WTC11 (cell line): ENCODE data around the gene FIZ1. TPM values are rescaled to one million over a fixed set of nuclear protein-coding genes. Genes with fewer than 3 reads are reported as not detected.

Source experiments
- ATAC-seq: fragments of 200-7000 bp; cut with Tn5 transposase; 2 replicates; pipeline ENCODE4 v1.10.0; 2021; ENCODE audit warnings: mild to moderate bottlenecking, moderate library complexity
- CTCF ChIA-PET: fragments of 300-600 bp; sonication (Branson Sonifier 250); formaldehyde crosslinking; loops from one replicate; lab custom pipeline; 2021; ENCODE audit warnings: antibody characterized with exemption; lab: Charles Lee
- POLR2A ChIA-PET: fragments of 350-600 bp; sonication (Branson Sonifier 250); formaldehyde crosslinking; loops from one replicate; lab custom pipeline; 2021; ENCODE audit warnings: antibody characterized with exemption; lab: Charles Lee
- DNase-seq: peaks from one replicate; pipeline ENCODE4 v3.0.0; 2021; ENCODE audit warnings: low spot score
- H3K27ac Mint-ChIP-seq: 2 replicates; pipeline ENCODE4 v1.8.0; 2021; ENCODE audit warnings: mixed read lengths
- H3K27me3 Mint-ChIP-seq: 2 replicates; pipeline ENCODE4 v1.8.0; 2021; ENCODE audit warnings: low read depth, mild to moderate bottlenecking, moderate library complexity, mixed read lengths
- H3K36me3 Mint-ChIP-seq: 2 replicates; pipeline ENCODE4 v1.8.0; 2021; ENCODE audit warnings: mixed read lengths
- H3K4me1 Mint-ChIP-seq: 2 replicates; pipeline ENCODE4 v1.8.0; 2022; ENCODE audit warnings: mixed read lengths
- H3K4me3 Mint-ChIP-seq: 2 replicates; pipeline ENCODE4 v1.8.0; 2021; ENCODE audit warnings: mild to moderate bottlenecking, moderate library complexity, mixed read lengths
- H3K9me3 Mint-ChIP-seq: 2 replicates; pipeline ENCODE4 v1.8.0; 2021; ENCODE audit warnings: mixed read lengths
- ELF4 ChIP-seq: sonication (generic); formaldehyde crosslinking; IDR thresholded peaks from 2 replicates; pipeline ENCODE4 v1.8.1; 2022; ENCODE audit warnings: low read depth, mild to moderate bottlenecking, moderate library complexity, missing genetic modification reagents
- FOXK1 ChIP-seq: sonication (generic); formaldehyde crosslinking; IDR thresholded peaks from 2 replicates; pipeline ENCODE4 v1.8.0; 2022; ENCODE audit warnings: mild to moderate bottlenecking, moderate library complexity, missing genetic modification reagents
- GABPB1 ChIP-seq: sonication (generic); formaldehyde crosslinking; IDR thresholded peaks from 2 replicates; pipeline ENCODE4 v1.8.1; 2023; ENCODE audit warnings: mild to moderate bottlenecking, missing genetic modification reagents
- GRHL2 ChIP-seq: fragments of 250-450 bp; sonication (Bioruptor Pico); IDR thresholded peaks from 2 replicates; pipeline ENCODE4 v1.8.0; 2022; ENCODE audit warnings: mild to moderate bottlenecking, moderate library complexity; ENCODE audit not compliant: insufficient replicate concordance, severe bottlenecking
- GTF2I ChIP-seq: fragments of 250-450 bp; sonication (Bioruptor Pico); conservative IDR thresholded peaks from 2 replicates; pipeline ENCODE4 v1.4.0; 2021; ENCODE audit warnings: mild to moderate bottlenecking
- JUN ChIP-seq: sonication (generic); formaldehyde crosslinking; IDR thresholded peaks from 2 replicates; pipeline ENCODE4 v1.8.0; 2023; ENCODE audit warnings: mild to moderate bottlenecking, missing genetic modification reagents
- KAT7 ChIP-seq: sonication (generic); formaldehyde crosslinking; IDR thresholded peaks from 2 replicates; pipeline ENCODE4 v1.8.1; 2023; ENCODE audit warnings: missing genetic modification reagents, mild to moderate bottlenecking, borderline replicate concordance
- MYBL2 ChIP-seq: sonication (generic); formaldehyde crosslinking; IDR thresholded peaks from 2 replicates; pipeline ENCODE4 v1.8.1; 2023; ENCODE audit warnings: mild to moderate bottlenecking, moderate library complexity, missing genetic modification reagents
- NFE2L1 ChIP-seq: sonication (generic); formaldehyde crosslinking; IDR thresholded peaks from 2 replicates; pipeline ENCODE4 v1.8.1; 2023; ENCODE audit warnings: missing genetic modification reagents
- NR2C2 ChIP-seq: sonication (generic); formaldehyde crosslinking; IDR thresholded peaks from 2 replicates; pipeline ENCODE4 v1.8.0; 2022; ENCODE audit warnings: mild to moderate bottlenecking, missing genetic modification reagents
- NR3C1 ChIP-seq: sonication (generic); formaldehyde crosslinking; conservative IDR thresholded peaks from 2 replicates; pipeline ENCODE4 v1.8.1; 2023; ENCODE audit warnings: low read depth, mild to moderate bottlenecking, missing genetic modification reagents
- OVOL2 ChIP-seq: fragments of 250-450 bp; sonication (Bioruptor Pico); IDR thresholded peaks from 2 replicates; pipeline ENCODE4 v1.9.0; 2021; ENCODE audit warnings: mild to moderate bottlenecking, borderline replicate concordance
- SOX15 ChIP-seq: fragments of 250-450 bp; sonication (Bioruptor Pico); IDR thresholded peaks from 2 replicates; pipeline ENCODE4 v1.9.0; 2021; ENCODE audit warnings: mild to moderate bottlenecking
- TCF7 ChIP-seq: sonication (generic); formaldehyde crosslinking; IDR thresholded peaks from 2 replicates; pipeline ENCODE4 v1.8.0; 2022; ENCODE audit warnings: mild to moderate bottlenecking, low read depth, missing genetic modification reagents, moderate library complexity
- ZNF121 ChIP-seq: sonication (generic); formaldehyde crosslinking; IDR thresholded peaks from 2 replicates; pipeline ENCODE4 v1.8.0; 2023; ENCODE audit warnings: missing genetic modification reagents
- ZNF232 ChIP-seq: sonication (generic); formaldehyde crosslinking; IDR thresholded peaks from 2 replicates; pipeline ENCODE4 v1.8.0; 2022; ENCODE audit warnings: mild to moderate bottlenecking, missing genetic modification reagents
- total RNA-seq: library from RNA; stranded (reverse); gene quantifications from 3 replicates; pipeline ENCODE4 v1.2.3, GENCODE V29; 2021
- TF ChIP-seq, protein P1 (sequence below): sonication (generic); formaldehyde crosslinking; IDR thresholded peaks from 2 replicates; pipeline ENCODE4 v1.8.1; 2022; ENCODE audit warnings: low read depth, missing genetic modification reagents, borderline replicate concordance
- TF ChIP-seq, protein P2 (sequence below): sonication (generic); formaldehyde crosslinking; IDR thresholded peaks from 2 replicates; pipeline ENCODE4 v1.8.1; 2023; ENCODE audit warnings: mild to moderate bottlenecking, moderate library complexity, missing genetic modification reagents
- TF ChIP-seq, protein P3 (sequence below): sonication (generic); formaldehyde crosslinking; conservative IDR thresholded peaks from 2 replicates; pipeline ENCODE4 v1.8.1; 2023; ENCODE audit warnings: mild to moderate bottlenecking, low read depth, missing genetic modification reagents, moderate library complexity
- TF ChIP-seq, protein P4 (sequence below): sonication (generic); formaldehyde crosslinking; IDR thresholded peaks from 2 replicates; pipeline ENCODE4 v1.8.1; 2023; ENCODE audit warnings: mild to moderate bottlenecking, missing genetic modification reagents, borderline replicate concordance
- TF ChIP-seq, protein P5 (sequence below): sonication (generic); formaldehyde crosslinking; IDR thresholded peaks from 2 replicates; pipeline ENCODE4 v1.8.0; 2023; ENCODE audit warnings: missing genetic modification reagents, mild to moderate bottlenecking, borderline replicate concordance

FIZ1 gene
- total RNA-seq, 1 experiment from 2014 or later, result 20.1 TPM

DNA sequence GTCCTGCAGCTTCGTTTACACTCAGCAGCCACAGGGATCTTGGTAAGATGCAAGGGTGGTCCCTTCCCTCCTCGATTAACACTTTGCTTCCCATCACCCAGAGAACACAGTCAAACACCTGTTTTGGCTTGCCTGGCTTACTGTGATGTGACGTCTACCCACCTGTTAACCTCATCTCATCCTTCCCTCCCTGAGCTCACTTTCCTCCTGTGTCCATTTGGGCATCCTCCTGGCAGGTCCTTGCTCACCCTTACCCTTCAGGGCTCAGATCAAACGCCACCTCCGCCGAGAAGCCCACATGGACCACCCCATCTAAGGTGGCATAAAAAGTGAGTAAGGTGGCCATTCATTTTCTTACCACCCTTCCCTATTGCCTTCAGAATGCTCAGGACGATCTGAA is 9.2 kb downstream of the FIZ1 start:
- H3K9me3 Mint-ChIP-seq, result no peaks in the 10 kb centered on the region
- no peak overlapping the region; the same call in 1 of the 2 replicates for H3K4me3 Mint-ChIP-seq
- no peak overlapping the region; the same call in 1 of the 2 replicates for H3K27ac Mint-ChIP-seq
- ATAC-seq (no peak), DNase-seq (no peak)
- peaks cover 5% of the 10 kb centered on the region for H3K36me3 Mint-ChIP-seq
- peaks cover 36% of the 10 kb centered on the region for H3K4me1 Mint-ChIP-seq
- CTCF ChIA-PET, result interaction anchor here (1.0 to 4.0 kb wide), 2 partner anchors 16 kb away, joined by 3 to 13 read pairs; partner anchors contain the start of gene ZNF865
- POLR2A ChIA-PET, result interaction anchor here (1.0 kb wide), 1 partner anchor 9 kb away, joined by 3 read pairs; no protein-coding TSS in a partner anchor
- peaks cover 21% of the 10 kb centered on the region for H3K27me3 Mint-ChIP-seq
- TF ChIP-seq GTF2I (CRISPR knock-in tag) (no peak), JUN (CRISPR knock-in tag) (no peak), SOX15 (CRISPR knock-in tag) (no peak), ELF4 (CRISPR knock-in tag) (no peak), MYBL2 (CRISPR knock-in tag) (no peak), NFE2L1 (no peak), TCF7 (CRISPR knock-in tag) (no peak), ZNF232 (CRISPR knock-in tag) (no peak), FOXK1 (CRISPR knock-in tag) (no peak), NR2C2 (CRISPR knock-in tag) (no peak), GRHL2 (no peak), NR3C1 (CRISPR knock-in tag) (no peak), KAT7 (CRISPR knock-in tag) (no peak), OVOL2 (no peak)
- TF ChIP-seq, protein P1, sequence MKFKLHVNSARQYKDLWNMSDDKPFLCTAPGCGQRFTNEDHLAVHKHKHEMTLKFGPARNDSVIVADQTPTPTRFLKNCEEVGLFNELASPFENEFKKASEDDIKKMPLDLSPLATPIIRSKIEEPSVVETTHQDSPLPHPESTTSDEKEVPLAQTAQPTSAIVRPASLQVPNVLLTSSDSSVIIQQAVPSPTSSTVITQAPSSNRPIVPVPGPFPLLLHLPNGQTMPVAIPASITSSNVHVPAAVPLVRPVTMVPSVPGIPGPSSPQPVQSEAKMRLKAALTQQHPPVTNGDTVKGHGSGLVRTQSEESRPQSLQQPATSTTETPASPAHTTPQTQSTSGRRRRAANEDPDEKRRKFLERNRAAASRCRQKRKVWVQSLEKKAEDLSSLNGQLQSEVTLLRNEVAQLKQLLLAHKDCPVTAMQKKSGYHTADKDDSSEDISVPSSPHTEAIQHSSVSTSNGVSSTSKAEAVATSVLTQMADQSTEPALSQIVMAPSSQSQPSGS, result no peak
- TF ChIP-seq, protein P2, sequence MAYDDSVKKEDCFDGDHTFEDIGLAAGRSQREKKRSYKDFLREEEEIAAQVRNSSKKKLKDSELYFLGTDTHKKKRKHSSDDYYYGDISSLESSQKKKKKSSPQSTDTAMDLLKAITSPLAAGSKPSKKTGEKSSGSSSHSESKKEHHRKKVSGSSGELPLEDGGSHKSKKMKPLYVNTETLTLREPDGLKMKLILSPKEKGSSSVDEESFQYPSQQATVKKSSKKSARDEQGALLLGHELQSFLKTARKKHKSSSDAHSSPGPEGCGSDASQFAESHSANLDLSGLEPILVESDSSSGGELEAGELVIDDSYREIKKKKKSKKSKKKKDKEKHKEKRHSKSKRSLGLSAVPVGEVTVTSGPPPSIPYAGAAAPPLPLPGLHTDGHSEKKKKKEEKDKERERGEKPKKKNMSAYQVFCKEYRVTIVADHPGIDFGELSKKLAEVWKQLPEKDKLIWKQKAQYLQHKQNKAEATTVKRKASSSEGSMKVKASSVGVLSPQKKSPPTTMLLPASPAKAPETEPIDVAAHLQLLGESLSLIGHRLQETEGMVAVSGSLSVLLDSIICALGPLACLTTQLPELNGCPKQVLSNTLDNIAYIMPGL (CRISPR knock-in tag), result no peak
- TF ChIP-seq, protein P3, sequence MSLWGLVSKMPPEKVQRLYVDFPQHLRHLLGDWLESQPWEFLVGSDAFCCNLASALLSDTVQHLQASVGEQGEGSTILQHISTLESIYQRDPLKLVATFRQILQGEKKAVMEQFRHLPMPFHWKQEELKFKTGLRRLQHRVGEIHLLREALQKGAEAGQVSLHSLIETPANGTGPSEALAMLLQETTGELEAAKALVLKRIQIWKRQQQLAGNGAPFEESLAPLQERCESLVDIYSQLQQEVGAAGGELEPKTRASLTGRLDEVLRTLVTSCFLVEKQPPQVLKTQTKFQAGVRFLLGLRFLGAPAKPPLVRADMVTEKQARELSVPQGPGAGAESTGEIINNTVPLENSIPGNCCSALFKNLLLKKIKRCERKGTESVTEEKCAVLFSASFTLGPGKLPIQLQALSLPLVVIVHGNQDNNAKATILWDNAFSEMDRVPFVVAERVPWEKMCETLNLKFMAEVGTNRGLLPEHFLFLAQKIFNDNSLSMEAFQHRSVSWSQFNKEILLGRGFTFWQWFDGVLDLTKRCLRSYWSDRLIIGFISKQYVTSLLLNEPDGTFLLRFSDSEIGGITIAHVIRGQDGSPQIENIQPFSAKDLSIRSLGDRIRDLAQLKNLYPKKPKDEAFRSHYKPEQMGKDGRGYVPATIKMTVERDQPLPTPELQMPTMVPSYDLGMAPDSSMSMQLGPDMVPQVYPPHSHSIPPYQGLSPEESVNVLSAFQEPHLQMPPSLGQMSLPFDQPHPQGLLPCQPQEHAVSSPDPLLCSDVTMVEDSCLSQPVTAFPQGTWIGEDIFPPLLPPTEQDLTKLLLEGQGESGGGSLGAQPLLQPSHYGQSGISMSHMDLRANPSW (CRISPR knock-in tag), result no peak

DNA sequence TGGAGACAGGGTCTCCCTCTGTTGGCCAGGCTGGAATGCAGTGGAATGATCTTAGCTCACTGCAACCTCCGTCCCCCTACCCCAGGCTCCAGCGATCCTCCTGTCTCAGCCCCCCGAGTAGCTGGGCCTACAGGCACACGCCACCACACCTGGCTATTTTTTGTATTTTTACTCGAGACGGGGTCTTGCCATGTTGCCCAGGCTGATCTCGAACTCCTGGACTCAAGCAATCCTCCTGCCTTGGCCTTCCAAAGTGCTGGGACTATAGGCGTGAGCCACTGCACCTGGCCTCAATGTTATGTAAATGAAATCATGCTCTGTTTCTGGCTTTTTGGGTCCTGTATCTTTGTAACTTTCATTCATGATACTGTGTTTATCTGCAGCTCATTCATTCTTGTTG is 10.6 kb downstream of the FIZ1 start:
- Mint-ChIP-seq H3K4me1 (peaks cover 36% of the 10 kb centered on the region), H3K9me3 (no peaks in the 10 kb centered on the region), H3K36me3 (no peaks in the 10 kb centered on the region), H3K4me3 (no peak overlapping the region), H3K27ac (no peak overlapping the region), H3K27me3 (peaks cover 33% of the 10 kb centered on the region)
- DNase-seq, result no peak
- no peak for ATAC-seq
- ChIA-PET CTCF (interaction anchor here (1.9 to 4.0 kb wide), 2 partner anchors 17 to 44 kb away, joined by 7 to 13 read pairs; partner anchors contain the start of gene ZNF865), POLR2A (no interaction called here)
- TF ChIP-seq ZNF121 (CRISPR knock-in tag), result peak; percentile 91
- TF ChIP-seq GABPB1 (CRISPR knock-in tag), result no peak
- TF ChIP-seq, protein P4, sequence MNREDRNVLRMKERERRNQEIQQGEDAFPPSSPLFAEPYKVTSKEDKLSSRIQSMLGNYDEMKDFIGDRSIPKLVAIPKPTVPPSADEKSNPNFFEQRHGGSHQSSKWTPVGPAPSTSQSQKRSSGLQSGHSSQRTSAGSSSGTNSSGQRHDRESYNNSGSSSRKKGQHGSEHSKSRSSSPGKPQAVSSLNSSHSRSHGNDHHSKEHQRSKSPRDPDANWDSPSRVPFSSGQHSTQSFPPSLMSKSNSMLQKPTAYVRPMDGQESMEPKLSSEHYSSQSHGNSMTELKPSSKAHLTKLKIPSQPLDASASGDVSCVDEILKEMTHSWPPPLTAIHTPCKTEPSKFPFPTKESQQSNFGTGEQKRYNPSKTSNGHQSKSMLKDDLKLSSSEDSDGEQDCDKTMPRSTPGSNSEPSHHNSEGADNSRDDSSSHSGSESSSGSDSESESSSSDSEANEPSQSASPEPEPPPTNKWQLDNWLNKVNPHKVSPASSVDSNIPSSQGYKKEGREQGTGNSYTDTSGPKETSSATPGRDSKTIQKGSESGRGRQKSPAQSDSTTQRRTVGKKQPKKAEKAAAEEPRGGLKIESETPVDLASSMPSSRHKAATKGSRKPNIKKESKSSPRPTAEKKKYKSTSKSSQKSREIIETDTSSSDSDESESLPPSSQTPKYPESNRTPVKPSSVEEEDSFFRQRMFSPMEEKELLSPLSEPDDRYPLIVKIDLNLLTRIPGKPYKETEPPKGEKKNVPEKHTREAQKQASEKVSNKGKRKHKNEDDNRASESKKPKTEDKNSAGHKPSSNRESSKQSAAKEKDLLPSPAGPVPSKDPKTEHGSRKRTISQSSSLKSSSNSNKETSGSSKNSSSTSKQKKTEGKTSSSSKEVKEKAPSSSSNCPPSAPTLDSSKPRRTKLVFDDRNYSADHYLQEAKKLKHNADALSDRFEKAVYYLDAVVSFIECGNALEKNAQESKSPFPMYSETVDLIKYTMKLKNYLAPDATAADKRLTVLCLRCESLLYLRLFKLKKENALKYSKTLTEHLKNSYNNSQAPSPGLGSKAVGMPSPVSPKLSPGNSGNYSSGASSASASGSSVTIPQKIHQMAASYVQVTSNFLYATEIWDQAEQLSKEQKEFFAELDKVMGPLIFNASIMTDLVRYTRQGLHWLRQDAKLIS (CRISPR knock-in tag), result no peak
- TF ChIP-seq, protein P5, sequence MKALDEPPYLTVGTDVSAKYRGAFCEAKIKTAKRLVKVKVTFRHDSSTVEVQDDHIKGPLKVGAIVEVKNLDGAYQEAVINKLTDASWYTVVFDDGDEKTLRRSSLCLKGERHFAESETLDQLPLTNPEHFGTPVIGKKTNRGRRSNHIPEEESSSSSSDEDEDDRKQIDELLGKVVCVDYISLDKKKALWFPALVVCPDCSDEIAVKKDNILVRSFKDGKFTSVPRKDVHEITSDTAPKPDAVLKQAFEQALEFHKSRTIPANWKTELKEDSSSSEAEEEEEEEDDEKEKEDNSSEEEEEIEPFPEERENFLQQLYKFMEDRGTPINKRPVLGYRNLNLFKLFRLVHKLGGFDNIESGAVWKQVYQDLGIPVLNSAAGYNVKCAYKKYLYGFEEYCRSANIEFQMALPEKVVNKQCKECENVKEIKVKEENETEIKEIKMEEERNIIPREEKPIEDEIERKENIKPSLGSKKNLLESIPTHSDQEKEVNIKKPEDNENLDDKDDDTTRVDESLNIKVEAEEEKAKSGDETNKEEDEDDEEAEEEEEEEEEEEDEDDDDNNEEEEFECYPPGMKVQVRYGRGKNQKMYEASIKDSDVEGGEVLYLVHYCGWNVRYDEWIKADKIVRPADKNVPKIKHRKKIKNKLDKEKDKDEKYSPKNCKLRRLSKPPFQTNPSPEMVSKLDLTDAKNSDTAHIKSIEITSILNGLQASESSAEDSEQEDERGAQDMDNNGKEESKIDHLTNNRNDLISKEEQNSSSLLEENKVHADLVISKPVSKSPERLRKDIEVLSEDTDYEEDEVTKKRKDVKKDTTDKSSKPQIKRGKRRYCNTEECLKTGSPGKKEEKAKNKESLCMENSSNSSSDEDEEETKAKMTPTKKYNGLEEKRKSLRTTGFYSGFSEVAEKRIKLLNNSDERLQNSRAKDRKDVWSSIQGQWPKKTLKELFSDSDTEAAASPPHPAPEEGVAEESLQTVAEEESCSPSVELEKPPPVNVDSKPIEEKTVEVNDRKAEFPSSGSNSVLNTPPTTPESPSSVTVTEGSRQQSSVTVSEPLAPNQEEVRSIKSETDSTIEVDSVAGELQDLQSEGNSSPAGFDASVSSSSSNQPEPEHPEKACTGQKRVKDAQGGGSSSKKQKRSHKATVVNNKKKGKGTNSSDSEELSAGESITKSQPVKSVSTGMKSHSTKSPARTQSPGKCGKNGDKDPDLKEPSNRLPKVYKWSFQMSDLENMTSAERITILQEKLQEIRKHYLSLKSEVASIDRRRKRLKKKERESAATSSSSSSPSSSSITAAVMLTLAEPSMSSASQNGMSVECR (CRISPR knock-in tag), result no peak
